ENCODE measurements around the gene DEFB113. TPM values are rescaled to one million over a fixed set of nuclear protein-coding genes. Genes with fewer than 3 reads are reported as not detected.
"Not testable (repeated sequence)": the region's sequence is repeated elsewhere in the genome, so short reads cannot be mapped to it uniquely, and the experiment has no call there.

Gene DEFB113
- total RNA-seq, 4 donors from 2014 or later, result not detected

- H3K27me3 ChIP-seq, result no peaks in the 10 kb centered on the region
- in situ Hi-C loops (cut with MboI; ENCODE audit: low sequenced_read_pairs in 4 of 4), result no loop called here
- H3K4me3 ChIP-seq, result no peak overlapping the region
- no peak overlapping the region for H3K27ac ChIP-seq
- H3K9me3 ChIP-seq, result no peaks in the 10 kb centered on the region
- H3K36me3 ChIP-seq, result no peaks in the 10 kb centered on the region
- DNase-seq (no peak), ATAC-seq (no peak)
- intact Hi-C loops (cut with DNase I; ENCODE audit: low total_unique reads), result no loop called here
- TF ChIP-seq POLR2A (IDR thresholded peaks at IDR 0.05) (no peak), CTCF (IDR thresholded peaks at IDR 0.05 in 4 of 5, conservative IDR thresholded peaks at IDR 0.05 in 1 of 5) (no peak)
- H3K4me1 ChIP-seq, result no peaks in the 10 kb centered on the region
These were observed 22.6 kb downstream of the DEFB113 start for GRCh38 chr6:49946835-49947234.

GRCh38 chr6:49944068-49944467, 25.4 kb downstream of the DEFB113 start:
- in situ Hi-C loops (cut with MboI; ENCODE audit: low sequenced_read_pairs in 4 of 4); H3K4me3 ChIP-seq; H3K4me1 ChIP-seq; H3K9me3 ChIP-seq; H3K27me3 ChIP-seq; intact Hi-C loops (cut with DNase I; ENCODE audit: low total_unique reads); ATAC-seq; H3K36me3 ChIP-seq; DNase-seq; H3K27ac ChIP-seq: not testable (repeated sequence)

GRCh38 chr6:49939993-49940498, 29.4 kb downstream of the DEFB113 start:
- ATAC-seq, result no peak
- H3K9me3 ChIP-seq, result no peaks in the 10 kb centered on the region
- no peaks in the 10 kb centered on the region for H3K4me1 ChIP-seq
- no peaks in the 10 kb centered on the region for H3K27me3 ChIP-seq
- H3K27ac ChIP-seq, result no peak overlapping the region
- DNase-seq, result no peak
- in situ Hi-C loops (cut with MboI; ENCODE audit: low sequenced_read_pairs in 4 of 4) (no loop called here), intact Hi-C loops (cut with DNase I; ENCODE audit: low total_unique reads) (no loop called here)
- TF ChIP-seq CTCF (IDR thresholded peaks at IDR 0.05 in 4 of 5, conservative IDR thresholded peaks at IDR 0.05 in 1 of 5) (no peak), POLR2A (IDR thresholded peaks at IDR 0.05) (no peak)
- no peak overlapping the region for H3K4me3 ChIP-seq
- no peaks in the 10 kb centered on the region for H3K36me3 ChIP-seq

- Histone ChIP-seq H3K27ac (no peak overlapping the region), H3K36me3 (no peaks in the 10 kb centered on the region), H3K4me1 (no peaks in the 10 kb centered on the region), H3K4me3 (no peak overlapping the region), H3K27me3 (no peaks in the 10 kb centered on the region), H3K9me3 (no peaks in the 10 kb centered on the region)
- intact Hi-C loops (cut with DNase I; ENCODE audit: low total_unique reads), result no loop called here
- no peak for DNase-seq
- no peak for ATAC-seq
- in situ Hi-C loops (cut with MboI; ENCODE audit: low sequenced_read_pairs in 4 of 4), result no loop called here
- no peak for TF ChIP-seq CTCF (IDR thresholded peaks at IDR 0.05 in 4 of 5, conservative IDR thresholded peaks at IDR 0.05 in 1 of 5)
- TF ChIP-seq POLR2A (IDR thresholded peaks at IDR 0.05), result no peak
These were observed 31.6 kb downstream of the DEFB113 start for GRCh38 chr6:49937811-49938210.

GRCh38 chr6:49937017-49937416, 32.4 kb downstream of the DEFB113 start:
- in situ Hi-C loops (cut with MboI; ENCODE audit: low sequenced_read_pairs in 4 of 4), result no loop called here
- DNase-seq (no peak), ATAC-seq (no peak)
- Histone ChIP-seq H3K4me1 (no peaks in the 10 kb centered on the region), H3K9me3 (no peaks in the 10 kb centered on the region), H3K27ac (no peak overlapping the region), H3K36me3 (no peaks in the 10 kb centered on the region), H3K4me3 (no peak overlapping the region), H3K27me3 (no peaks in the 10 kb centered on the region)
- intact Hi-C loops (cut with DNase I; ENCODE audit: low total_unique reads), result no loop called here
- TF ChIP-seq POLR2A (IDR thresholded peaks at IDR 0.05) (no peak), CTCF (IDR thresholded peaks at IDR 0.05 in 4 of 5, conservative IDR thresholded peaks at IDR 0.05 in 1 of 5) (no peak)
